CD14-positive monocyte (primary cell): ENCODE data around the gene ABCC2. TPM values are rescaled to one million over a fixed set of nuclear protein-coding genes. Genes with fewer than 3 reads are reported as not detected.

ENCODE experiments used
- DNase-seq, 3 donors: peaks; one replicate each; pipeline ENCODE4 v3.0.0-alpha.2; 2011 to 2022
- H2AFZ ChIP-seq: 2 replicates; pipeline ENCODE4 v1.6.0; 2012; ENCODE audit warnings: mild to moderate bottlenecking, low read depth, low read length, inconsistent platforms; ENCODE audit not compliant: insufficient read depth, poor library complexity, severe bottlenecking
- H3K27ac ChIP-seq, 2 donors: 1 replicate in 1 of 2; 2 replicates in 1 of 2; pipeline ENCODE4 v1.5.1; 2012 to 2013; ENCODE audit warnings: low read length in 2 of 2, control low read depth in 1 of 2, inconsistent platforms in 1 of 2, low read depth in 1 of 2, mild to moderate bottlenecking in 1 of 2
- H3K27me3 ChIP-seq, 2 donors: one replicate each; pipeline versions ENCODE4 v1.6.0 to v1.6.1; 2011 to 2013; ENCODE audit warnings: low read length in 2 of 2; ENCODE audit not compliant: control insufficient read depth in 2 of 2, insufficient read depth in 2 of 2
- H3K36me3 ChIP-seq, 2 donors: replicated peaks in 1 of 2; 1 replicate in 1 of 2; 2 replicates in 1 of 2; pipeline versions ENCODE4 v1.5.1 to v1.6.1; 2012 to 2013; ENCODE audit warnings: low read length in 2 of 2, control low read depth in 1 of 2, inconsistent platforms in 1 of 2, mild to moderate bottlenecking in 1 of 2; ENCODE audit not compliant: insufficient read depth in 2 of 2, control insufficient read depth in 1 of 2
- H3K4me1 ChIP-seq, 2 donors: 1 replicate in 1 of 2; 2 replicates in 1 of 2; pipeline versions ENCODE4 v1.5.1 to v1.6.1; 2012 to 2013; ENCODE audit warnings: low read length in 2 of 2, control low read depth in 1 of 2, inconsistent platforms in 1 of 2, mild to moderate bottlenecking in 1 of 2, moderate library complexity in 1 of 2; ENCODE audit not compliant: insufficient read depth in 2 of 2, control insufficient read depth in 1 of 2
- H3K4me2 ChIP-seq: replicated peaks from 2 replicates; pipeline ENCODE3; 2012; ENCODE audit warnings: low read length, moderate library complexity, mild to moderate bottlenecking; ENCODE audit not compliant: poor library complexity, severe bottlenecking; ENCODE audit errors: extremely low read depth
- H3K4me3 ChIP-seq, 3 experiments: fragments of 200-600 bp in 1 of 3; sonication (generic) in 1 of 3; replicated peaks in 1 of 3; 1 replicate in 2 of 3; 2 replicates in 1 of 3; pipeline ENCODE4 v1.5.1; 2011 to 2013; ENCODE audit warnings: low read length in 3 of 3, mild to moderate bottlenecking in 3 of 3, control low read depth in 2 of 3, low read depth in 2 of 3, inconsistent platforms in 1 of 3, moderate library complexity in 1 of 3
- H3K79me2 ChIP-seq: 2 replicates; pipeline ENCODE4 v1.6.0; 2012; ENCODE audit warnings: mild to moderate bottlenecking, control low read depth, inconsistent platforms, low read length, moderate library complexity; ENCODE audit not compliant: insufficient read depth
- H3K9ac ChIP-seq: 2 replicates; pipeline ENCODE4 v1.6.0; 2017; ENCODE audit warnings: low read length, mild to moderate bottlenecking; ENCODE audit not compliant: insufficient read depth, poor library complexity, severe bottlenecking
- H3K9me3 ChIP-seq, 2 donors: replicated peaks in 1 of 2; 1 replicate in 1 of 2; 2 replicates in 1 of 2; pipeline versions ENCODE4 v1.5.1 to v1.6.1; 2012 to 2013; ENCODE audit warnings: low read length in 2 of 2, control low read depth in 1 of 2; ENCODE audit not compliant: control insufficient read depth in 1 of 2, insufficient read depth in 1 of 2
- H4K20me1 ChIP-seq: 2 replicates; pipeline ENCODE4 v1.6.0; 2012; ENCODE audit warnings: mild to moderate bottlenecking, low read length, control low read depth, moderate library complexity; ENCODE audit not compliant: insufficient read depth
- H3K27ac Mint-ChIP-seq, 7 donors: one replicate each; pipeline ENCODE4 v1.8.0; 2020; ENCODE audit warnings: mild to moderate bottlenecking in 7 of 7, mixed read lengths in 7 of 7, moderate library complexity in 6 of 7, inconsistent platforms in 2 of 7
- H3K27me3 Mint-ChIP-seq, 3 donors: one replicate each; pipeline ENCODE4 v1.8.0; 2021 to 2022; ENCODE audit warnings: low read depth in 3 of 3, mild to moderate bottlenecking in 3 of 3, mixed read lengths in 3 of 3, moderate library complexity in 3 of 3, inconsistent platforms in 1 of 3
- H3K36me3 Mint-ChIP-seq, 2 donors: one replicate each; pipeline ENCODE4 v1.8.0; 2020; ENCODE audit warnings: mixed read lengths in 2 of 2, inconsistent platforms in 1 of 2, mild to moderate bottlenecking in 1 of 2
- H3K4me1 Mint-ChIP-seq: one replicate; pipeline ENCODE4 v1.8.0; 2020; ENCODE audit warnings: mild to moderate bottlenecking, mixed read lengths
- H3K4me3 Mint-ChIP-seq, 2 donors: one replicate each; pipeline ENCODE4 v1.8.0; 2020; ENCODE audit warnings: mild to moderate bottlenecking in 2 of 2, mixed read lengths in 2 of 2, moderate library complexity in 1 of 2
- H3K9me3 Mint-ChIP-seq, 7 donors: one replicate each; pipeline ENCODE4 v1.8.0; 2020 to 2022; ENCODE audit warnings: mixed read lengths in 7 of 7, mild to moderate bottlenecking in 6 of 7, moderate library complexity in 6 of 7, inconsistent platforms in 2 of 7
- CTCF ChIP-seq: fragments of 200-600 bp; IDR thresholded peaks from one replicate; pipeline ENCODE4 v1.8.0; 2022; ENCODE audit warnings: antibody characterized with exemption, mild to moderate bottlenecking
- WGBS: methylation state at CpG from one replicate; pipeline ENCODE4 v1.1.5; 2013; ENCODE audit warnings: missing lambda C conversion rate; ENCODE audit not compliant: insufficient coverage; 5-methylcytosine and 5-hydroxymethylcytosine counted together
- intact Hi-C, 2 donors: fragments of 100-400 bp; cut with micrococcal nuclease; formaldehyde crosslinking; loops; one replicate each; pipeline versions ENCODE4 v1.15.0 to v1.15.1; 2023
- polyA plus RNA-seq, 3 donors: library from polyadenylated mRNA; depleted of rRNA in 1 of 3; unstranded in 2 of 3; stranded (reverse) in 1 of 3; fragments of 300-500 nt in 2 of 3; fragments of >200 nt in 1 of 3; fragmentation: Illumina TruSeq in 2 of 3; gene quantifications; 1 replicate in 2 of 3; 2 replicates in 1 of 3; pipeline ENCODE4 v1.2.3, GENCODE V29; 2012 to 2021

The ABCC2 gene
- polyA plus RNA-seq, 3 donors = 0.09 to 2.7 (median 0.35) TPM

- H3K36me3 Mint-ChIP-seq = no peaks in the 10 kb centered on the region
- H3K27me3 Mint-ChIP-seq = peaks cover 2 to 3% (median 2%) of the 10 kb centered on the region in 3 donors
- DNase-seq = no peak
- H3K4me3 Mint-ChIP-seq = no peak overlapping the region
- Histone ChIP-seq H3K9me3 (no peaks in the 10 kb centered on the region), H3K9ac (no peak overlapping the region), H3K4me1 (peaks cover 0 to 5% of the 10 kb centered on the region in 2 donors), H3K4me2 (no peak overlapping the region), H3K36me3 (no peaks in the 10 kb centered on the region), H3K27me3 (no peaks in the 10 kb centered on the region), H4K20me1 (no peaks in the 10 kb centered on the region), H3K4me3 (no peak overlapping the region), H3K27ac (no peak overlapping the region), H3K79me2 (no peaks in the 10 kb centered on the region), H2AFZ (no peak overlapping the region)
- peaks cover 3% of the 10 kb centered on the region for H3K4me1 Mint-ChIP-seq
- H3K27ac Mint-ChIP-seq = no peak overlapping the region
- WGBS = 100% methylated on average over 3 of the region's 4 CpGs
- no peak for TF ChIP-seq CTCF
- H3K9me3 Mint-ChIP-seq = peaks cover 0 to 2% (median 0%) of the 10 kb centered on the region in 7 donors
- intact Hi-C loops = no loop called here
Measured at GRCh38 chr10:99799613-99800012, 17.2 kb downstream of the ABCC2 start.

- H3K9me3 Mint-ChIP-seq = peaks cover 0 to 2% (median 0%) of the 10 kb centered on the region in 7 donors
- no peaks in the 10 kb centered on the region for H3K9me3 ChIP-seq
- intact Hi-C loops = no loop called here
- H3K4me2 ChIP-seq = no peak overlapping the region
- H2AFZ ChIP-seq = no peak overlapping the region
- no peak overlapping the region for H3K4me3 ChIP-seq
- H3K36me3 ChIP-seq = no peaks in the 10 kb centered on the region
- H3K4me3 Mint-ChIP-seq = no peak overlapping the region
- H3K4me1 ChIP-seq = peaks cover 0 to 5% of the 10 kb centered on the region in 2 donors
- no peaks in the 10 kb centered on the region for H3K27me3 ChIP-seq
- H3K27ac ChIP-seq = no peak overlapping the region
- no peaks in the 10 kb centered on the region for H3K36me3 Mint-ChIP-seq
- H3K27me3 Mint-ChIP-seq = peaks cover 0 to 2% (median 0%) of the 10 kb centered on the region in 3 donors
- H3K27ac Mint-ChIP-seq = peak overlapping the region in 2 of 7 donors; percentile 32 to 37
- no peaks in the 10 kb centered on the region for H3K79me2 ChIP-seq
- H3K4me1 Mint-ChIP-seq = peaks cover 3% of the 10 kb centered on the region
- no peaks in the 10 kb centered on the region for H4K20me1 ChIP-seq
- H3K9ac ChIP-seq = no peak overlapping the region
- TF ChIP-seq CTCF = no peak
- no CpG with 5 or more reads among the region's 3 CpGs for WGBS
- no peak for DNase-seq
Measured at GRCh38 chr10:99804471-99804870, 22.0 kb downstream of the ABCC2 start.
